ENCODE data around the gene OR2F2.

Gene OR2F2

DNA sequence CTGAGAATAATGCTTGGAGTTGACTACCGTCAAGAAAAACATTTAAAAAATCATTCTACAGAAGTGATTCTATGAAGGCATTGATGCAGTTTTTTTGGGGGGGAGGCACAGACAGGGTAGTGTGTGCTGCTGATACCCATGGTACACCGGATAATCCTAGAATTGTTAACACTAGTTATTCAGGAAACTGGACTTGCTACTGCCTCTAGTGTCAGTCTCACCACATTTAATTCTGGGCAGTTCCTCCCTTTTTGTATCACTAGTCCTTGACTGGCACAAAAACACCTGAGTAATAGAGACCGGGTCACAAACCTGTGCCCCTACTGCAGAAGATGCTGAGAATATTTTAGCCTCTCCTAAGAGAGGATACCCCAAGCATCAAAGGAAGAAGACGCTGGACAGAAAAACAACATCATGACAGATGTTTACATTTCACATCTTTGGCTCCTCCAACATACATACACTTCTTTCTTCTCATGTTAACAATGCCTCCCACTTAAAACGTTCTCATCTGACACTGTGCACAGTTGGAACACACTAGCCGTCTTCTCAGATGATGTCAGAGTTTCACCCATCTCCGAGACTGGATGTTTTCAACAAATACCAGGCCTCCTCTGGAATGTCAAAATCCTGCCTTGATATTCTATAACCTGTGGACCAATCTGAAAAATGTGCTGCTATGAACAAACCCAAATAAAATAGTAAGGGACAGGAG lies 19.9 kb upstream of the OR2F2 start:
- DNase-seq, result no peak

GRCh38 chr7:143924851-143925250 lies 10.2 kb upstream of the OR2F2 start:
- no peak for DNase-seq

DNA sequence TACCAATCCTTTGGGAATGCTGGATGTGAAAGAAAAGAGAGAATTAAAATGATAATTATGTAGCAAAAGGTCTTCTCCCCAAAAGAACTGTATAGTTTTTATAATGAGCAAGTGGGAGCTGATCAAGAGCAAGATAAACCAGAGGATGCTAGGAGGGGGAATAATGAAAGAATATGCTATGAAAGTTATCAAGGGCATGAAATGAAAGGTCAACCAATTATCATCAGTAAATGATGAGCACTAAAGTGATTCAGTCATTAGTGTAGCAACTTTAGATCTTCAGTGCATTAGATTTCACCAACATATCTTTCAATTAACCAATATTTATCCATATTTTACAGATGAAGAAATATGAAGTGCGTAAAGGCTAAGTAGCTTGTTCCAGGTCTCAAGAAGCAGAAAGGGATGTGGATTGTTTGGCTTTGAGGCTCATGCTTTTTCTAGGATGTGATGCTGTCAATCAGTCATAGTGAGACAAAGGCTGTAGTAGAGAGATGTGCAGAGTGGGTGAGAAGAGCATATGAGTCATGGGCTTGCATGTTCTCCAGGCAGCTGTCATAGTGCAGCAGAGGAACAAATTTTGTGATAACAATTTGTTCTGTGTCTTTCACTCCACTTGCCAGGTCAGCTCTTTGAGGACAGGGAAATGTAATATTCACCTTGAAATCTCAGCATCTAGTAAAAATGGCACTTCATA lies 5.7 kb upstream of the OR2F2 start:
- DNase-seq, result no peak

DNA sequence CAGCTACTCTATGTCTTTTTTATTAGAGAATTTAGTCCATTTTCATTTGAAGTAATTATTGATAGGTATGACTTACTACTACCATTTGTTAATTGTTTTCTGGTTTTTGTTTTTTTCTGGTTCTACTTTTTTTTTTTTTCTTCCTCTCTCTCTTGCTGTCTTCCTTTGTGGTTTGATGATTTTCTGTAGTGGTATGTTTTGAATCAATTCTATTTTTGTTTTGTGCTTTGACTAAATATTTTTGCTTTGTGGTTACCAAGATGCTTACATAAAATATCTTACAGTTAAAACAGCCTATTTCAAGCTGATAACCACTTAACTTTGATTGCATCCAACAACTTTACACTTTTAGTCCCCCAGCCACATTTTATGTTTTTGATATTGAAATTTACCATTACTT lies 3.3 kb upstream of the OR2F2 start:
- no peak for DNase-seq

DNA sequence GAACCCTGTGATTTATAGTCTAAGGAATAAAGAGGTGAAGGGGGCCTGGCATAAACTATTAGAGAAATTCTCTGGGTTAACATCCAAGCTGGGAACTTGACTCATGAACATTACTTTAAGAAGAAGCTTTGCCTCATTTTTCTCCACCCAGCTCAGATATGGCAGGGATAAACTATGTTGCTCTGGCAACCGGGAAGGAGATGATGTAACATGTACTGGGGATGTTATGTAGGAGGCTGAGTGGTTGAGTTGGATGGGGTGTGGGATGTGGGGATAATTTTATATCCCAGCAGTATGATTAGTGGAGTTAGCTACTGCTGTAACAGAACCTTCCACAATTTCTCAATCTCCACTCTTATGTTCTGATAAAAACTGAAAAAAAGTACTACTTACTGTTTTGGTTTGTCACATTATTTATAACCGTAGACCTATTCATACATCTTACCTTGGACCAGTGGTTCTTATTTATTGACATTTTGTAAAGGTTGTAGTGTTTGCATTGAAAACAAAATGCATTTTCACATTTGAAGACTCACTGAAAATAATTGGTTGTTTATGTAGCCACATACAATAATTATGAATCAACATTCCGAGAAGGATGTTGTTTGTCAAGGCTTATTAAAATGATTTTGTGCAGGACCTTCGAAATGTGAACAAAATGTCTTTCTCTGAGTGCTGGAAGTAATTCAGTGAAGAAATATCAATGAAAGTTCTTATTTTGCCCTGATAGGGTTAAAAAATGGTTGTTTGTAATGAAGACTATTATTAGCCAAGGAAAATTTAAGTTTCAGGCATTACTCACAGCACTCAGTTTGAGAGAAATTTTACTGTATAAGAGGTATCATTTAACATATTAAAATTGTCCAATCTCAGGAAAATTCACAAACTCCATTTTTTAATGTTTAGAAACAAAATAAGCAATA lies 1.3 kb downstream of the OR2F2 start:
- no peak for DNase-seq

DNA sequence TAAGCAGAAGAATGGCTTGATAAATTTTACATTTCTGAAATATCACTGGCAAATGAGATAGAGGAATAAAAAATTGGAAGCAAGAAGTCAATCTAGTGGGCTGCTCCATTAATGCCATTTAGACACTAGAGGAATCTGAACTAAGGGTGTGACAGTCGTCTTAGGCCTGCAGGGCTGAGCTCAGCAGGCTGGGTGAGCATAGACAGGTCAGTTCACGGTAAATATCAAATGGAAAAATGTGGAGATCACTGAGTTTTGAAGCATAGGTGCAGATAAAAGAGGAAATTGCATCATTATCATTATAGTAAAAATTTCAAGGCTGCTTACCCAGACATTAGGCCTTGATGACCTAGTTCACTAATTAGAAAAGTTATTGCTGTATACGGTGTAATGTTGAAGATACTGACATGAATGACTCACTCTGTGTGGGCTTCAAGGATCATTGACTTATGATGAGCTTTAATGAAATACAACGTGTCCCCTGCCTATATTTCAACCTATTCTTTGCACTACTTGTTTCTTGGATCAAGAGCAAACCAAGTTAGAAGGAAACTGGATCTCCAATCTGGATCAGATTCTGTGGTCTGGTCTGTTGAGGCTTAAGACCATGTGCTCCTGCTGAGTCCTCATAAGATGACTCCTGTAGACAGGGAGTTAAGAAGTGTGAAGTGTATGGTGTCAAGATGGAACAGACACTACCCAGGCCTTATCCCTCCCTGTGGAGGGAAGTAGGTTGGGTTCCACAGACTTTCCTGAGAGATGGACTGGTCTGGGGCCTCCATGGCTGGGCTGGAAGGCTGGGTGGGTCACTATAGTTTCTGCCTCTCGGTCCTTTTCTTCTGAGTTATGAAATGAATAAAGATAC lies 3.6 kb downstream of the OR2F2 start:
- DNase-seq, result no peak

GRCh38 chr7:143945423-143945822 lies 10.4 kb downstream of the OR2F2 start:
- DNase-seq, result no peak

DNA sequence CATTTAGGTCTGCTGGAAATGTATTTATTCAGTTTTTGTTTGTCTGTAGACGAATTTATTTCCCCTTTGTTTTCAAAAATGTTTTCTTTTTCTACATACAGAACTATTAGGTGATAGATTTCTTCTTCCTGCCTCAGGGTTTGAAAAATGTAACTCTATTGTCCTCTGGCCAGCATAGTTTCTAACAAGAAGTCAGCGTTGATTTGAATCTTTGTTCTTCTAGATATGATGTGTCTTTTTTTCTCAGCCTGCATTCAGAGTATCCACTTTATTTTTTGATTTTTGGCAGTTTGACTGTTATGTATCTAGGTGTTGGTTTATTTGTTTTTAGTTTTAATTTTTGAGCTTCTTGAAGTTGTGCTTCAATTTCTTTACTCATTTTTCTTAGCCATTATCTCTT lies 12.1 kb downstream of the OR2F2 start:
- DNase-seq, result no peak

DNA sequence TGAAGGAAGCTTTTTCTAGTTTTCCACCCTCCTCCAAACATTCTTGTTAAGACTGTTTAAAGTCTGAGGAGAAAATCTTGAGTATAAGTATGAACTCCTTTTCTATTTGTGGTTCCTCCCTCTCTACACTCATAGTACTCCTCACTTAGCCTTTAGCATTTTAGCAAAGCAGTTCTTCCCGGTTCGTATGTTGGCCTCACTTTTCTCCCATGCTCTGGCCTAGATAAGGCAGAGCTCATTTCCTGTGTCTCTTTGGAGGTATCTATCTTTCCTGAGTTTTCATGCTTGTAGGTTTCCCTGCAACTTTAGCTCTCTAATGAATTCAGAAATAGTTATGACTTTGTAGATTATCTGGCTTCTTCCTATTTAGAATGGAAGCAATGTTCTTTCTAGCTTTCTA lies 13.7 kb downstream of the OR2F2 start:
- DNase-seq, result no peak

- DNase-seq, result no peak
These were observed 18.4 kb downstream of the OR2F2 start for GRCh38 chr7:143953421-143953820.

DNA sequence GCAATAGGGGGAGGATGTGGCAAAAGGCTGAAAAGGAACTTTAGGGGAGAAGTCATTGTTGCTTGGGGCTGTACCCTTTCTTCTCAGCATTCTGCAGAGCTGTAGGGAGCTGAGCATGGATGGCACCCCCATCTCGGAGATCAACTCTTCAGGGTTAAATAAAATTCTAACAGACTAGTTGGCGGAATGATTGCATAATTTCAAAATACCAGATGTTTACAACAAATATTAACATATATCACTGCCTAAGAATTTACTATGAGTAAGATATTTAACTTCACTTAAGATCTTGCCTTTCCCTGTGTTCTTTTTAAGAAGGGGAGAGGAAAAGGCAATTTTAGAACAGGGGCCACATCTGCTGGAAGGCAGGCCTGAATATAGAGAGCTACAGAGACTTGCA lies 19.1 kb downstream of the OR2F2 start:
- no peak for DNase-seq

GRCh38 chr7:143954544-143954943 lies 19.5 kb downstream of the OR2F2 start, which contains the start of gene OR2F1:
OR2F1 (plus strand) TSS chr7:143954844; CDS start chr7:143959971, 5,127 bp downstream.
- DNase-seq, result no peak

DNA sequence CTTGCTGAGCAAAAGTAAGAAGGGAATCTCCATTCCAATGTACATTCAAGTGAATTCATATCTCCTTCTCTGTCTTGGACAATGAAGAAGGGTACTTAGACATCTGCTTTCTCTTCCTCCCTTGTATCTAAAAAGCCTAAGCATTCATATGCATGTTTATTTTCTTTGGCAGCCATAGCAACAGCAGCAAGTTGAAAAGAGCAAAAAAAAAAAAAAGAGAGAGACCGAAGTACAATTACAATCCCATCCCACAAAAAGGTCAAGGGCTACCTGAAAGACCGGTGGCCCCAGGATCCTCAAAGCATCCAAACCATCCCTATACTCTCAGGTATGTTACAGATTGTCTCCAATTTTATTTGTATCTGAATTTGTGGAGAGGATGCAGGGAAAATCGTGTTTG lies 23.7 kb downstream of the OR2F2 start:
- DNase-seq, result no peak

DNA sequence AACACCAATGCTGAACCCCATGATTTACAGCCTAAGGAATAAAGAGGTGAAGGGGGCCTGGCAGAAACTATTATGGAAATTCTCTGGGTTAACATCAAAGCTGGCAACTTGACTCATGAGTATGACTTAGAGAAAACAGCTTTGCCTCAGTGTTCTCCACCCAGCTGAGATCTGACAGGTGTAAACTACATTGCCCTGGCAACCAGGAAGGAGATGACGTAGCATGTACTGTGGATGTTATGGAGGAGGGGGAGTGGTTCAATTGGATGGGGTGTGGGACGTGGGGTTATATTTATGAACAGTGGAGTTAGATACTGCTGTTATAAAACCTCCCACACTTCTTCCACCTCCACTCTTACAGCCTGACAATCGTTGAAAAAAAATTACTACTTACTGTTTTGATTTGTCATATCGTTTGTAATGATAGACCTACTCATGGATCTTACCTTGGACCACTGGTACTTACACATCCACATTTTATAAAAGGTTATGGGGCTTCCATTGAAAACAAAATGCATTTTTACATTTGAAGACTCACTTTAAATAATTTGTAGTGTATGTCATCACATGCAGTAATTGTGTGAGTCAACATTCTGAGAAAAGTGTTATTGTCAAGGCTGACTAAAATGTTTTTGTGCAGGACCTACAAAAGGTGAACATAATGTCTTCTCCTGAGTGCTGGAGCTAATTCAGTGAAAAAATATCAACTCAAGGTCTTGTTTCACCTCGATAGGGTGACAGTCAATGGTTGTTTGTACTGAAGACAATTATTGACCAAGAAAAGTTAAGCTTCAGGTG lies 26.0 kb downstream of the OR2F2 start:
- no peak for DNase-seq

DNA sequence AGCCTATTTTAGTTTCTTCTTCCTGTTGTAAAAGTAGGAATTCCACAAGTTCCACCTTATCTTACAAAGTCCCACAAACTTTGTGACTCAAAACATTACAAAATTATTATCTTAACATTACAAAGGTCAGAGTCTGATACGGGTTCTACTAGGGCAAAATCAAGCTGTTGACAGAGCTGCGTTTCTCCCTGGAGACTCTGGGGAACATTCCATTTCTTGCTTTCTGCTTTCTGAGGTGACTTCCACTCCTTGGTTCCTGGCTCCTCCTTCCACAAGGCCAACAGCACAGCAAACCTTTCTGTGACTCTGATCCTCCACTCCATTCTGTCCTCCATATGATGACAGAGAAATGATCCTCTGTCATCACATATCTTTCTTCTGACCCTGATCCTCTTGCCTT lies 30.2 kb downstream of the OR2F2 start:
- DNase-seq, result no peak

- DNase-seq, result no peak
These were observed 32.4 kb downstream of the OR2F2 start for GRCh38 chr7:143967398-143967797.

GRCh38 chr7:143973870-143974416 lies 38.9 kb downstream of the OR2F2 start:
- no peak for DNase-seq

GRCh38 chr7:143974459-143974858 lies 39.4 kb downstream of the OR2F2 start:
- DNase-seq, result no peak

DNA sequence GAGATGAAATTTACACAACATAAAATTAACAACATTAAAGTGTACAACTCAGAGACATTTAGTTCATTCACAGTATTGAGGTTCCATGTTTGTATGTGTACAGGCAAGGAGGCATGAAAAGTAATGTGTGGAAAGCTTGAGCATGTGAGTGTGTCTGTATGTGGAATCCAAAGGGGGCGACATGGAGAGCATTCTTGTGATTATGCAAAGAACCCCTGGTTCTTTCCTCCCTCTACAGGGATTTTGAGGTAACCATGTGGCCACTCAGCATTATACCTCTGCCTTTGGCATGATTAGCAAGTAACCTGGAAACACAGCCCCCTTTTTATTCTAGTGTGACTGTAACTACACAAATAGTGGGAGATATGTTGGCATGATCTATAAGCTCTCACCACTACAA lies 40.6 kb downstream of the OR2F2 start:
- no peak for DNase-seq

GRCh38 chr7:143978585-143978984 lies 43.6 kb downstream of the OR2F2 start:
- DNase-seq, result no peak

GRCh38 chr7:143979359-143979758 lies 44.3 kb downstream of the OR2F2 start:
- DNase-seq, result no peak
